ENCODE measurements around the gene NBPF10.
"Not testable (repeated sequence)": the region's sequence is repeated elsewhere in the genome, so short reads cannot be mapped to it uniquely, and the experiment has no call there.

The NBPF10 gene, protein sequence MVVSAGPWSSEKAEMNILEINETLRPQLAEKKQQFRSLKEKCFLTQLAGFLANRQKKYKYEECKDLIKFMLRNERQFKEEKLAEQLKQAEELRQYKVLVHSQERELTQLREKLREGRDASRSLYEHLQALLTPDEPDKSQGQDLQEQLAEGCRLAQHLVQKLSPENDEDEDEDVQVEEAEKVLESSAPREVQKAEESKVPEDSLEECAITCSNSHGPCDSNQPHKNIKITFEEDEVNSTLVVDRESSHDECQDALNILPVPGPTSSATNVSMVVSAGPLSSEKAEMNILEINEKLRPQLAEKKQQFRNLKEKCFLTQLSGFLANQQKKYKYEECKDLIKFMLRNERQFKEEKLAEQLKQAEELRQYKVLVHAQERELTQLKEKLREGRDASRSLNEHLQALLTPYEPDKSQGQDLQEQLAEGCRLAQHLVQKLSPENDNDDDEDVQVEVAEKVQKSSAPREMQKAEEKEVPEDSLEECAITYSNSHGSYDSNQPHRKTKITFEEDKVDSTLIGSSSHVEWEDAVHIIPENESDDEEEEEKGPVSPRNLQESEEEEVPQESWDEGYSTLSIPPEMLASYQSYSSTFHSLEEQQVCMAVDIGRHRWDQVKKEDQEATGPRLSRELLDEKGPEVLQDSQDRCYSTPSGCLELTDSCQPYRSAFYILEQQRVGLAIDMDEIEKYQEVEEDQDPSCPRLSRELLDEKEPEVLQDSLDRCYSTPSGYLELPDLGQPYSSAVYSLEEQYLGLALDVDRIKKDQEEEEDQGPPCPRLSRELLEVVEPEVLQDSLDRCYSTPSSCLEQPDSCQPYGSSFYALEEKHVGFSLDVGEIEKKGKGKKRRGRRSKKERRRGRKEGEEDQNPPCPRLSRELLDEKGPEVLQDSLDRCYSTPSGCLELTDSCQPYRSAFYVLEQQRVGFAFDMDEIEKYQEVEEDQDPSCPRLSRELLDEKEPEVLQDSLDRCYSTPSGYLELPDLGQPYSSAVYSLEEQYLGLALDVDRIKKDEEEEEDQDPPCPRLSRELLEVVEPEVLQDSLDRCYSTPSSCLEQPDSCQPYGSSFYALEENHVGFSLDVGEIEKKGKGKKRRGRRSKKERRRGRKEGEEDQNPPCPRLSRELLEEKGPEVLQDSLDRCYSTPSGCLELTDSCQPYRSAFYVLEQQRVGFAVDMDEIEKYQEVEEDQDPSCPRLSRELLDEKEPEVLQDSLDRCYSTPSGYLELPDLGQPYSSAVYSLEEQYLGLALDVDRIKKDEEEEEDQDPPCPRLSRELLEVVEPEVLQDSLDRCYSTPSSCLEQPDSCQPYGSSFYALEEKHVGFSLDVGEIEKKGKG (N-terminal part only)

DNA sequence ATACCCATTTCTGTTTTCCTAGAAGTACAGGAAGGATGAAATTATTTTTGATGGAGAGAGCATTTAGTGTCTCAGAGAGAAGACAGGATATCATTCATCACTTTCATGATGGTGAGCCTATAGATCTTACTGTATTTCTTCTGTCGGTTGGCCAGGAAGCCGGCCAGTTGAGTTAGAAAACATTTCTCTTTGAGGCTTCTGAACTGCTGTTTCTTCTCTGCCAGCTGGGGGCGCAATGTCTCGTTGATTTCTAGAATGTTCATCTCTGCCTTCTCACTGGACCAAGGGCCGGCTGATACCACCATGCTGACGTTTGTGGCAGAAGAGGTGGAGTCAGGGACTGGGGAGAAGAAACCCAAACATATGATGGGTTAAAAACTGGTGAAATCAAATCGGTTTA, at the start of gene NBPF10:
Gene NBPF10 (minus strand): TSS at position 340 of the 400 bp plus-strand sequence. CDS start 35 bp downstream, at position 305.
- H3K27me3 ChIP-seq (ENCODE audit: control insufficient read depth in 1 of 2, insufficient read depth in 2 of 2, low read length in 2 of 2); H3K4me1 ChIP-seq (ENCODE audit: insufficient read depth, low read length); H3K4me3 ChIP-seq (ENCODE audit: low read depth in 1 of 2, low read length in 2 of 2); H3K36me3 ChIP-seq (ENCODE audit: insufficient read depth, low read length); H3K27ac ChIP-seq (ENCODE audit: low read depth, low read length); H3K9me3 ChIP-seq (ENCODE audit: low read length); H3K9ac ChIP-seq (ENCODE audit: low read length): not testable (repeated sequence)

DNA sequence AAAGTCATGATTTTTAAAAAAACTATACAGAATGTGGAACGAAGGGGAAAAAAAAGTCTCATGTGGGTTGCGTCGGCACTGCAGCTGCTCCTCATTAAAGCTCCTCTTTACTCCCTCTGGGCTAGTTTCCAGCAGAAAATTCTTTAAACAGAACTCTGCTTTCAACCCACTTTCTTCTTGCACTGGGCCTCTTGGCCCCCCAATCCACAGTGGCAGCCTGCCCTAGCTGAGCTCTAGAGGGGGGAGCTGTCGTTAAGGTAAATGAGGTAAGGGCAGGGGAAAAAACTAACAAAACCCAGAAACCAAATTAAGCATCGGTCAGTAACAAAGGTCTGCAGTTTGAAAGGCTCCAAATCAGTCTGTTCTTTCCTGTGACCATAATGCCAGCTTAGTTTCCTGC, 29.9 kb upstream of the NBPF10 start:
- not testable (repeated sequence) for H3K27me3 ChIP-seq (ENCODE audit: control insufficient read depth in 1 of 2, insufficient read depth in 2 of 2, low read length in 2 of 2); H3K4me3 ChIP-seq (ENCODE audit: low read depth in 1 of 2, low read length in 2 of 2); H3K27ac ChIP-seq (ENCODE audit: low read depth, low read length); H3K36me3 ChIP-seq (ENCODE audit: insufficient read depth, low read length); H3K4me1 ChIP-seq (ENCODE audit: insufficient read depth, low read length); H3K9me3 ChIP-seq (ENCODE audit: low read length); H3K9ac ChIP-seq (ENCODE audit: low read length)

DNA sequence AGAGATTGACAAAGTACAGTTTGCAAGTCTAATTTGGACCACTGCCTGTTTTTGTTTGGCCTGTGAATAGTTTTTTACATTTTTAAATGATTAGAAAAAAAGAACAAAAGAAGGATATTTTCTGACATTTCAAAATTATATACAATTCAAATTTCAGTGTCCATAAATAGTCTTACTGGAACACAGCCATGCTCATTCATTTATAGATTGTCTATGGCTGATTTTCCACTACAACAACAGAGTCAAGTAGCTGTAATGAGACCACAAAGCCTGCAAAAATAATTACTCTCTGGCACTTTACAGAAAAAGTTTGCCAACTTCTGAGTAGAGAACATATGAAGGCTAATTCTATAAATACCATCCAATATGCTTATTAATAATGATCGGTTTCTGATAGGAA, 23.1 kb upstream of the NBPF10 start:
- not testable (repeated sequence) for H3K36me3 ChIP-seq (ENCODE audit: insufficient read depth, low read length); H3K27me3 ChIP-seq (ENCODE audit: control insufficient read depth in 1 of 2, insufficient read depth in 2 of 2, low read length in 2 of 2); H3K9ac ChIP-seq (ENCODE audit: low read length); H3K9me3 ChIP-seq (ENCODE audit: low read length); H3K4me3 ChIP-seq (ENCODE audit: low read depth in 1 of 2, low read length in 2 of 2); H3K4me1 ChIP-seq (ENCODE audit: insufficient read depth, low read length); H3K27ac ChIP-seq (ENCODE audit: low read depth, low read length)

DNA sequence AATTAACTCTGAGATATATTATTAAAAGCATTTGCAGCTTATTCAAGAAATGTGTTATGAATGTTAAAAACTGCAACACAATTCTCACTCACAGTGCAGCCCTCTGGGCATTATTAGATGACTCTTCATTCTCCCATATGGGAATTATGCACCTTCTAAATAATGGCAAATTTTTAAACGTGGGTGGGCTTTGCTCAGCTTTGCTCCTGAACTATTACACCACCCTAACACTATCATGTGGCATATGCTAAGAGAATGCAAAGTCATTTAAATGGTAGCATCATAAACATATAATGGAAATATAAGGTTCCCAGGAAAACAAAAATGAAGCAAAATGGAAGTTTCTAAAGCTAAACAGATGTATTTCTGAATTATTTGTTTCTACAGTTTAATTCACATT, 22.7 kb upstream of the NBPF10 start:
- H3K36me3 ChIP-seq (ENCODE audit: insufficient read depth, low read length); H3K27me3 ChIP-seq (ENCODE audit: control insufficient read depth in 1 of 2, insufficient read depth in 2 of 2, low read length in 2 of 2); H3K4me3 ChIP-seq (ENCODE audit: low read depth in 1 of 2, low read length in 2 of 2); H3K9ac ChIP-seq (ENCODE audit: low read length); H3K4me1 ChIP-seq (ENCODE audit: insufficient read depth, low read length); H3K27ac ChIP-seq (ENCODE audit: low read depth, low read length); H3K9me3 ChIP-seq (ENCODE audit: low read length): not testable (repeated sequence)

Data from muscle layer of colon (tissue), 2 donors.